ENCODE data around the gene GP9. TPM values are rescaled to one million over a fixed set of nuclear protein-coding genes. Genes with fewer than 3 reads are reported as not detected.
"Not testable (repeated sequence)": the region's sequence is repeated elsewhere in the genome, so short reads cannot be mapped to it uniquely, and the experiment has no call there.

GP9 gene
- total RNA-seq, 1 donor from 2014 or later, result not detected

DNA sequence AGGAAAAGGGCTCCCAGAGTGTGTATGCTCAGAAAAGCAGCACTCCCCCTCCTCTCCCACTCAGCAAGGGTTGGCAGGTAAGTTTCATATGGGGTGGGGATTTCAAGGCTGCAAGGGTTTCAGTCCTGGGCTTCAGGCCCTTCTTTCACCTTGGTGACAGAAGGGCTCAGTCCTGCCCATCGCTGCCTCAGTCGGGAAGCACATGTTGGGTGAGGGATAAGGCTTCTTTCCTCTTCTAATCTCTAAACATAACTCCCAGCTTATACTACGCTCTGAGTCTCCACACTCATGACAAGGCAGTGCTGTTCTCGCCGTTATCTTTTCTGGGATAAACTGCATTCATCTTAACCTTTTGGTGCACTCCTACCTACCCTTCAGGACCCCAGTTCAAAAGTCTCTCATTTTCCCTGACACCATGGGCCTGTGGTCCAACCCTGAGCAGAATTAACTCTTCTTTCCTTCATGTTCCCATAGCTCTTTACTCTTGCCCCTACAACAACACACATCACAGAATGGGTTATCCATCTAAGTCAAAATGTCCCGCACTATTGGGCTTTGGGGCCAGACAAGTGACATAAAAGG lies 44.0 kb downstream of the GP9 start:
- TF ChIP-seq CTCF (IDR thresholded peaks at IDR 0.05; ENCODE audit: partially characterized antibody, unreplicated experiment), result no peak
- peaks cover 4% of the 10 kb centered on the region for H3K9me3 Mint-ChIP-seq (ENCODE audit: unreplicated experiment)
- H3K4me1 Mint-ChIP-seq (ENCODE audit: low read depth, unreplicated experiment), result no peaks in the 10 kb centered on the region
- H3K27me3 Mint-ChIP-seq (ENCODE audit: unreplicated experiment), result no peaks in the 10 kb centered on the region
- no peak for DNase-seq
- H3K36me3 Mint-ChIP-seq (ENCODE audit: unreplicated experiment), result peaks cover 6% of the 10 kb centered on the region
- H3K27ac Mint-ChIP-seq (ENCODE audit: unreplicated experiment), result no peak overlapping the region
- no peak overlapping the region for H3K4me3 Mint-ChIP-seq (ENCODE audit: unreplicated experiment)

DNA sequence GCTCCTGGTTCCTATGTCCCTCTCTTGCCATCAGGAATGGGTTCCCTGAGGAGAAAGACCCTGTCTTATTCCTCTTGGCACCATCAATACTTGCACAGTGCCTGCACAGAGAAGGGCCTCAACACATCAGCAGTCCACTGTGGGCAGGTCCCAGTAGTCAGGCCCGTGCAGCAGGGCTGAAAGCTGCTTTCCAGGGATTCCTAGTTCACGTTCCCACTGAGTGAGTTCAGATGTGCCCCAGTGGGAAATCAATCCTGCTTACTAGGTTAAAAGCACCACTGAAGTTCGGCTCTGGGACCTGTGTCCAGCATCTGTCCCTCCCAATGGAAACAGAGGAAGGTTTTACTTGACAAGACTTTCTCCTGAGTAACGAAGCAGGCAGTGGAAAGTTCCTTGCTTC lies 45.3 kb downstream of the GP9 start:
- Mint-ChIP-seq H3K27me3 (ENCODE audit: unreplicated experiment) (no peaks in the 10 kb centered on the region), H3K4me3 (ENCODE audit: unreplicated experiment) (no peak overlapping the region), H3K9me3 (ENCODE audit: unreplicated experiment) (peaks cover 4% of the 10 kb centered on the region), H3K27ac (ENCODE audit: unreplicated experiment) (no peak overlapping the region), H3K4me1 (ENCODE audit: low read depth, unreplicated experiment) (no peaks in the 10 kb centered on the region), H3K36me3 (ENCODE audit: unreplicated experiment) (no peaks in the 10 kb centered on the region)
- no peak for DNase-seq
- no peak for TF ChIP-seq CTCF (IDR thresholded peaks at IDR 0.05; ENCODE audit: partially characterized antibody, unreplicated experiment)

DNA sequence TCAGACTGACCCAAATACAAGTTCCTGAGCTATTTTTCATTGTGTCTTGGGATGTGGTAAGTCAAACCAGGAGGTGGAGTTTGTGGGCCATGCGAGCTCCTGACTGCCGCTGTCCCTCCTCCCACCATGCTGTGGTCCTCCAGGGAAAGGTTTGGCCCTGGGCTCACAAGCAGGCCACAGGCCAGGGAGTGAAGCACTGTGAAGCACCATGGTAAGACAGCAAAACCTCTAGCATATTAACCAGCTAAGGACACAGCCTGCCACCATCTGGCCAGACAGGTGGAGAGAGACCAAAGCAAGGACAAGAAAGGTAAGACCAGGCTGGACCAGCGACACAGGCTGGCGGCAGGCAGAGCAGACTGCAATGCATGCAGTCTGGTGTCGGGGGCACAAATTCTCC lies 45.7 kb downstream of the GP9 start:
- Mint-ChIP-seq H3K36me3 (ENCODE audit: unreplicated experiment) (no peaks in the 10 kb centered on the region), H3K27ac (ENCODE audit: unreplicated experiment) (no peak overlapping the region), H3K4me1 (ENCODE audit: low read depth, unreplicated experiment) (no peaks in the 10 kb centered on the region), H3K27me3 (ENCODE audit: unreplicated experiment) (no peaks in the 10 kb centered on the region), H3K9me3 (ENCODE audit: unreplicated experiment) (peaks cover 4% of the 10 kb centered on the region), H3K4me3 (ENCODE audit: unreplicated experiment) (no peak overlapping the region)
- TF ChIP-seq CTCF (IDR thresholded peaks at IDR 0.05; ENCODE audit: partially characterized antibody, unreplicated experiment), result no peak
- DNase-seq, result no peak

- peaks cover 4% of the 10 kb centered on the region for H3K9me3 Mint-ChIP-seq (ENCODE audit: unreplicated experiment)
- no peak overlapping the region for H3K4me3 Mint-ChIP-seq (ENCODE audit: unreplicated experiment)
- DNase-seq, result no peak
- no peaks in the 10 kb centered on the region for H3K36me3 Mint-ChIP-seq (ENCODE audit: unreplicated experiment)
- H3K27me3 Mint-ChIP-seq (ENCODE audit: unreplicated experiment), result no peaks in the 10 kb centered on the region
- no peak overlapping the region for H3K27ac Mint-ChIP-seq (ENCODE audit: unreplicated experiment)
- TF ChIP-seq CTCF (IDR thresholded peaks at IDR 0.05; ENCODE audit: partially characterized antibody, unreplicated experiment), result no peak
- H3K4me1 Mint-ChIP-seq (ENCODE audit: low read depth, unreplicated experiment), result no peaks in the 10 kb centered on the region
Measured at GRCh38 chr3:129106866-129107565, 46.4 kb downstream of the GP9 start.

DNA sequence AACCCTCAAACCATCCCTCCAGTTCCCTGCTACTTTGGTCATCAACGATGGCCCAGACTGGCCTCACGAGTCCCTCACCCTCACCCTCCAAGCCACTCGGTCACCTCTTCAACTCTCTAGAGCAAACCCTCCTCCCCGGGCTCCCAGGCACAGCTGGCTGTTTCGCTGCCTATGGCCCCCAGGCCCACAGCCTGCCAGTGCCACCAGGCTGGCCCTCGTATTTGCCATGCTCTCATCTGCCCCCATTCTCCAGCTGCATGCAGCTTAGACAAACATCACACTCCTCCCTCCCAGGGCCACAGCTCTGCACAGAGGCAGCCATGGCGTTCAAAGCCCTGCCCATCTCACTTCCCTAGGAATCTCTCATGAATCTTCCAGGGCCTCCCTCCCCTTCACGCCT lies 47.2 kb downstream of the GP9 start:
- no peaks in the 10 kb centered on the region for H3K27me3 Mint-ChIP-seq (ENCODE audit: unreplicated experiment)
- H3K4me1 Mint-ChIP-seq (ENCODE audit: low read depth, unreplicated experiment), result no peaks in the 10 kb centered on the region
- H3K4me3 Mint-ChIP-seq (ENCODE audit: unreplicated experiment), result no peak overlapping the region
- DNase-seq, result no peak
- H3K36me3 Mint-ChIP-seq (ENCODE audit: unreplicated experiment), result no peaks in the 10 kb centered on the region
- no peak overlapping the region for H3K27ac Mint-ChIP-seq (ENCODE audit: unreplicated experiment)
- TF ChIP-seq CTCF (IDR thresholded peaks at IDR 0.05; ENCODE audit: partially characterized antibody, unreplicated experiment), result no peak
- H3K9me3 Mint-ChIP-seq (ENCODE audit: unreplicated experiment), result peaks cover 4% of the 10 kb centered on the region

- H3K27ac Mint-ChIP-seq (ENCODE audit: unreplicated experiment), result not testable (repeated sequence)
Measured at GRCh38 chr3:129111076-129111780, 50.6 kb downstream of the GP9 start.

More at GRCh38 chr3:129111076-129111780, 50.6 kb downstream of the GP9 start:
- H3K27me3 Mint-ChIP-seq (ENCODE audit: unreplicated experiment); H3K4me3 Mint-ChIP-seq (ENCODE audit: unreplicated experiment); H3K9me3 Mint-ChIP-seq (ENCODE audit: unreplicated experiment); H3K4me1 Mint-ChIP-seq (ENCODE audit: low read depth, unreplicated experiment); DNase-seq; H3K36me3 Mint-ChIP-seq (ENCODE audit: unreplicated experiment): not testable (repeated sequence)
